HepG2 (cell line): Measurements from ENCODE around the gene SLC22A7. TPM values are rescaled to one million over a fixed set of nuclear protein-coding genes. Genes with fewer than 3 reads are reported as not detected.

ENCODE experiments used
- ADNP ChIP-seq: sonication (generic); formaldehyde crosslinking; IDR thresholded peaks from 2 replicates; pipeline ENCODE4 v1.4.0; 2020; ENCODE audit warnings: missing genetic modification reagents
- AHR ChIP-seq: IDR thresholded peaks from 2 replicates; pipeline ENCODE4 v1.6.1; 2018; ENCODE audit warnings: missing genetic modification reagents, missing compliant biosample characterization
- ATRX ChIP-seq: sonication (generic); formaldehyde crosslinking; IDR thresholded peaks from 2 replicates; pipeline ENCODE4 v1.4.0; 2020; ENCODE audit warnings: missing genetic modification reagents, borderline replicate concordance
- BRCA1 ChIP-seq: sonication (generic); formaldehyde crosslinking; IDR thresholded peaks from 2 replicates; pipeline ENCODE4 v1.4.0; 2020; ENCODE audit warnings: missing genetic modification reagents
- FIP1L1 ChIP-seq: fragments of 200-400 bp; formaldehyde crosslinking; IDR thresholded peaks from 2 replicates; pipeline ENCODE4 v1.6.1; 2018; ENCODE audit warnings: low read depth, mild to moderate bottlenecking, low read length, moderate library complexity, borderline replicate concordance; ENCODE audit not compliant: insufficient read depth
- FOSL2 ChIP-seq: sonication (generic); formaldehyde crosslinking; IDR thresholded peaks from 2 replicates; pipeline ENCODE4 v1.4.0; 2020; ENCODE audit warnings: missing genetic modification reagents
- HNF4G ChIP-seq, 2 experiments: sonication (generic) in 1 of 2; formaldehyde crosslinking in 1 of 2; IDR thresholded peaks; 2 replicates each; pipeline versions ENCODE4 v1.4.0 to v1.6.1; 2011 to 2020; ENCODE audit warnings: borderline replicate concordance in 2 of 2, low read depth in 2 of 2, mild to moderate bottlenecking in 2 of 2, low read length in 1 of 2, missing genetic modification reagents in 1 of 2, moderate library complexity in 1 of 2
- HOXA3 ChIP-seq: sonication (generic); formaldehyde crosslinking; IDR thresholded peaks from 2 replicates; pipeline ENCODE4 v1.5.0; 2020; ENCODE audit warnings: missing genetic modification reagents
- MAF1 ChIP-seq: sonication (generic); formaldehyde crosslinking; IDR thresholded peaks from 2 replicates; pipeline ENCODE4 v1.5.0; 2020; ENCODE audit warnings: missing genetic modification reagents, borderline replicate concordance
- MAFF ChIP-seq: IDR thresholded peaks from 2 replicates; pipeline ENCODE4 v1.6.1; 2011; ENCODE audit warnings: low read depth, low read length, improper control_type of control experiment
- MAFK ChIP-seq, 2 experiments: IDR thresholded peaks in 1 of 2; conservative IDR thresholded peaks in 1 of 2; 2 replicates each; pipeline ENCODE4 v1.6.1; 2011; ENCODE audit warnings: improper control_type of control experiment in 2 of 2, low read length in 2 of 2
- MED1 ChIP-seq: sonication (generic); formaldehyde crosslinking; IDR thresholded peaks from 2 replicates; pipeline ENCODE4 v1.4.0; 2020; ENCODE audit warnings: missing genetic modification reagents
- NFE2 ChIP-seq: sonication (generic); formaldehyde crosslinking; IDR thresholded peaks from 2 replicates; pipeline ENCODE4 v1.4.0; 2020; ENCODE audit warnings: missing genetic modification reagents
- NR2C2 ChIP-seq: sonication (generic); formaldehyde crosslinking; IDR thresholded peaks from 2 replicates; pipeline ENCODE4 v1.4.0; 2020; ENCODE audit warnings: missing genetic modification reagents, mild to moderate bottlenecking, moderate library complexity, borderline replicate concordance
- RARA ChIP-seq: IDR thresholded peaks from 2 replicates; pipeline ENCODE4 v1.6.1; 2016; ENCODE audit warnings: missing genetic modification reagents, missing compliant biosample characterization
- RBM22 ChIP-seq: fragments of 200-400 bp; formaldehyde crosslinking; optimal IDR thresholded peaks from 2 replicates; pipeline ENCODE3; 2017; ENCODE audit warnings: mild to moderate bottlenecking, low read length, moderate library complexity
- RNF2 ChIP-seq: fragments of 450-650 bp; conservative IDR thresholded peaks from 2 replicates; pipeline ENCODE4 v1.6.1; 2016; ENCODE audit warnings: low read depth
- SRY ChIP-seq: sonication (generic); formaldehyde crosslinking; IDR thresholded peaks from 2 replicates; pipeline ENCODE4 v1.8.0; 2022; ENCODE audit warnings: mild to moderate bottlenecking, missing genetic modification reagents
- ZNF235 ChIP-seq: sonication (generic); formaldehyde crosslinking; IDR thresholded peaks from 2 replicates; pipeline ENCODE4 v1.8.1; 2023; ENCODE audit warnings: mild to moderate bottlenecking, missing genetic modification reagents, borderline replicate concordance
- ZNF547 ChIP-seq: sonication (generic); formaldehyde crosslinking; IDR thresholded peaks from 2 replicates; pipeline ENCODE4 v1.5.1; 2020; ENCODE audit warnings: mild to moderate bottlenecking, missing genetic modification reagents
- polyA plus RNA-seq, 8 experiments: library from polyadenylated mRNA; depleted of rRNA in 3 of 8; stranded (reverse) in 7 of 8; unstranded in 1 of 8; fragments of >200 nt; fragmentation: Illumina TruSeq in 4 of 8; extraction: Trizol in 4 of 8; gene quantifications; 2 replicates each; pipeline versions ENCODE4 v1.2.1 to v1.2.3, GENCODE V29; 2011 to 2016; ENCODE audit warnings: low read depth in 4 of 8, missing spikeins in 1 of 8, mixed read lengths in 1 of 8; ENCODE audit not compliant: insufficient read depth in 1 of 8
- total RNA-seq, 5 experiments: library from RNA; depleted of rRNA; stranded (reverse); fragments of >200 nt; fragmentation: Illumina TruSeq; extraction: Trizol; gene quantifications; 2 replicates each; pipeline ENCODE4 v1.2.3, GENCODE V29; 2016; ENCODE audit warnings: low read depth in 1 of 5
- TF ChIP-seq, protein P1 (sequence below): sonication (generic); formaldehyde crosslinking; IDR thresholded peaks from 2 replicates; pipeline ENCODE4 v1.5.1; 2020; ENCODE audit warnings: missing genetic modification reagents, mild to moderate bottlenecking, borderline replicate concordance
- TF ChIP-seq, protein P2 (sequence below): sonication (generic); formaldehyde crosslinking; IDR thresholded peaks from 2 replicates; pipeline ENCODE4; 2020; ENCODE audit warnings: missing genetic modification reagents, mild to moderate bottlenecking, borderline replicate concordance
- TF ChIP-seq, protein P3 (sequence below): sonication (generic); formaldehyde crosslinking; IDR thresholded peaks from 2 replicates; pipeline ENCODE4 v1.8.0; 2022; ENCODE audit warnings: mild to moderate bottlenecking, missing genetic modification reagents, borderline replicate concordance

SLC22A7 gene
- total and polyA plus RNA-seq, 2 of the 13 experiments (the other 11 are each of a cell fraction or from before 2014, with no cell fraction given): 5.3 to 22.6 TPM

DNA sequence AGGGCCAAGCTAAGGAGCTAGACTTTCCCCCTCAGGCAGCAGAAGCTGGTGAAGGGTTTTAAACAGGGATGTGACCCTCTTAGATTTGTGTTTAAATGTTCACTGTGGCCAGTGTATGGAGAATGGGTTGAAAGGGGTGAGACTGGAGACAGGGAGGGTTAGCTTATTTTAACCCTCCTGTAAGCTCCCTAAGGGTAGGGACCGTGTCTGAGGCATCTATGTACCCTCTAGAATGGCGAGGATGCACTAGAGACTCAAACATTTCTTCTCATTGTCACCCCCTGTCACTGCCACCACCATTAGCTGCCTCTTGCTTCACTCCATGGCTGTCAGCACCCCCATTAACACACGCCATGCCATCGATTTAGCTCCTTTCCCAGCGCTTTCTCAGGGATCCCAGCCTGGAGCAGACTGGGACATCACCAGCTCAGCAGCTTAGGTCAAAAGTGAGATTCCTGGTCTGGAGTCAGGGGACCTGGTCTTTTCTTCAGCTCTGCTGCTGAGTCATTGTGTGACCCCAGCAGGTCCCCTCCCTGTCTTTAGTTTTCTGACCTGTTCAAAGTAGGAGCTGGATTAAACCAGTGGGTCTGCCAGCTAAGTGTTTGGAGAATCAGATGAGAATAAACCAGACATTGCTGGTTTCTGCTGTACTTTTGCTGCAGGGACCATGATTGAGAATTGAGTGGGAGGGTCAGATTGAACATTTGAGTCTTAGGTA lies 1.1 kb upstream of the SLC22A7 start (continued):
- TF ChIP-seq, protein P1, sequence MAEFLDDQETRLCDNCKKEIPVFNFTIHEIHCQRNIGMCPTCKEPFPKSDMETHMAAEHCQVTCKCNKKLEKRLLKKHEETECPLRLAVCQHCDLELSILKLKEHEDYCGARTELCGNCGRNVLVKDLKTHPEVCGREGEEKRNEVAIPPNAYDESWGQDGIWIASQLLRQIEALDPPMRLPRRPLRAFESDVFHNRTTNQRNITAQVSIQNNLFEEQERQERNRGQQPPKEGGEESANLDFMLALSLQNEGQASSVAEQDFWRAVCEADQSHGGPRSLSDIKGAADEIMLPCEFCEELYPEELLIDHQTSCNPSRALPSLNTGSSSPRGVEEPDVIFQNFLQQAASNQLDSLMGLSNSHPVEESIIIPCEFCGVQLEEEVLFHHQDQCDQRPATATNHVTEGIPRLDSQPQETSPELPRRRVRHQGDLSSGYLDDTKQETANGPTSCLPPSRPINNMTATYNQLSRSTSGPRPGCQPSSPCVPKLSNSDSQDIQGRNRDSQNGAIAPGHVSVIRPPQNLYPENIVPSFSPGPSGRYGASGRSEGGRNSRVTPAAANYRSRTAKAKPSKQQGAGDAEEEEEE (CRISPR knock-in tag): no peak
- no peak for TF ChIP-seq NR2C2
- TF ChIP-seq SRY (CRISPR knock-in tag): 0 out of 2 replicates have a peak, but pooled peaks have one; percentile 10
- no peak for TF ChIP-seq MAF1
- peak; percentile 47; the same call in 1 of the 2 replicates for TF ChIP-seq NFE2 (CRISPR knock-in tag)
- no peak for TF ChIP-seq BRCA1 (CRISPR knock-in tag)
- peak; percentile 53 for TF ChIP-seq FOSL2 (CRISPR knock-in tag)
- TF ChIP-seq AHR (CRISPR knock-in tag): no peak
- 0 out of 2 replicates have a peak, but pooled peaks have one; percentile 35 for TF ChIP-seq ZNF235 (CRISPR knock-in tag)
- TF ChIP-seq MAFK (conservative IDR thresholded peaks at IDR 0.05 in 1 of 2, IDR thresholded peaks at IDR 0.05 in 1 of 2; ENCODE audit: low read length in 2 of 2): peak in 1 of 2 experiments; percentile 62; a peak in 1 of 4 replicates
- no peak for TF ChIP-seq ADNP (CRISPR knock-in tag)
- no peak for TF ChIP-seq HNF4G (IDR thresholded peaks at IDR 0.05; ENCODE audit: borderline replicate concordance, low read depth, low read length)
- no peak for TF ChIP-seq HNF4G (CRISPR knock-in tag; IDR thresholded peaks at IDR 0.05; ENCODE audit: borderline replicate concordance, low read depth)
- TF ChIP-seq RNF2: no peak
- no peak for TF ChIP-seq RBM22
- TF ChIP-seq FIP1L1: no peak
- TF ChIP-seq, protein P2, sequence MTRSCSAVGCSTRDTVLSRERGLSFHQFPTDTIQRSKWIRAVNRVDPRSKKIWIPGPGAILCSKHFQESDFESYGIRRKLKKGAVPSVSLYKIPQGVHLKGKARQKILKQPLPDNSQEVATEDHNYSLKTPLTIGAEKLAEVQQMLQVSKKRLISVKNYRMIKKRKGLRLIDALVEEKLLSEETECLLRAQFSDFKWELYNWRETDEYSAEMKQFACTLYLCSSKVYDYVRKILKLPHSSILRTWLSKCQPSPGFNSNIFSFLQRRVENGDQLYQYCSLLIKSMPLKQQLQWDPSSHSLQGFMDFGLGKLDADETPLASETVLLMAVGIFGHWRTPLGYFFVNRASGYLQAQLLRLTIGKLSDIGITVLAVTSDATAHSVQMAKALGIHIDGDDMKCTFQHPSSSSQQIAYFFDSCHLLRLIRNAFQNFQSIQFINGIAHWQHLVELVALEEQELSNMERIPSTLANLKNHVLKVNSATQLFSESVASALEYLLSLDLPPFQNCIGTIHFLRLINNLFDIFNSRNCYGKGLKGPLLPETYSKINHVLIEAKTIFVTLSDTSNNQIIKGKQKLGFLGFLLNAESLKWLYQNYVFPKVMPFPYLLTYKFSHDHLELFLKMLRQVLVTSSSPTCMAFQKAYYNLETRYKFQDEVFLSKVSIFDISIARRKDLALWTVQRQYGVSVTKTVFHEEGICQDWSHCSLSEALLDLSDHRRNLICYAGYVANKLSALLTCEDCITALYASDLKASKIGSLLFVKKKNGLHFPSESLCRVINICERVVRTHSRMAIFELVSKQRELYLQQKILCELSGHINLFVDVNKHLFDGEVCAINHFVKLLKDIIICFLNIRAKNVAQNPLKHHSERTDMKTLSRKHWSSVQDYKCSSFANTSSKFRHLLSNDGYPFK (CRISPR knock-in tag): no peak
- no peak for TF ChIP-seq HOXA3 (CRISPR knock-in tag)
- TF ChIP-seq ATRX: no peak
- TF ChIP-seq MAFF: 0 out of 2 replicates have a peak, but pooled peaks have one; percentile 19
- TF ChIP-seq, protein P3, sequence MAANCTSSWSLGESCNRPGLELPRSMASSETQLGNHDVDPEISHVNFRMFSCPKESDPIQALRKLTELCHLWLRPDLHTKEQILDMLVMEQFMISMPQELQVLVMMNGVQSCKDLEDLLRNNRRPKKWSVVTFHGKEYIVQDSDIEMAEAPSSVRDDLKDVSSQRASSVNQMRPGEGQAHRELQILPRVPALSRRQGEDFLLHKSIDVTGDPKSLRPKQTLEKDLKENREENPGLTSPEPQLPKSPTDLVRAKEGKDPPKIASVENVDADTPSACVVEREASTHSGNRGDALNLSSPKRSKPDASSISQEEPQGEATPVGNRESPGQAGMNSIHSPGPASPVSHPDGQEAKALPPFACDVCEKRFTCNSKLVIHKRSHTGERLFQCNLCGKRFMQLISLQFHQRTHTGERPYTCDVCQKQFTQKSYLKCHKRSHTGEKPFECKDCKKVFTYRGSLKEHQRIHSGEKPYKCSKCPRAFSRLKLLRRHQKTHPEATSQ (CRISPR knock-in tag): no peak
- TF ChIP-seq RARA (CRISPR knock-in tag): no peak
- TF ChIP-seq MED1 (CRISPR knock-in tag): no peak
- TF ChIP-seq ZNF547 (CRISPR knock-in tag): 0 out of 2 replicates have a peak, but pooled peaks have one; percentile 15
